Epithelial cell of esophagus (primary cell): ENCODE measurements around the gene CFD.

Source experiments
- DNase-seq: peaks from one replicate; pipeline ENCODE4 v3.0.0; 2010; ENCODE audit warnings: low read depth
- H3K4me3 ChIP-seq: 2 replicates; pipeline ENCODE4 v1.5.1; 2011; ENCODE audit warnings: mild to moderate bottlenecking, low read length, control low read depth
- TF ChIP-seq, protein P1 (sequence below): IDR thresholded peaks from 2 replicates; pipeline ENCODE4 v1.5.1; 2011; ENCODE audit warnings: low read depth, mild to moderate bottlenecking, low read length, control low read depth, inconsistent platforms; ENCODE audit not compliant: insufficient read depth; ENCODE audit errors: missing control alignments

Gene CFD

DNA sequence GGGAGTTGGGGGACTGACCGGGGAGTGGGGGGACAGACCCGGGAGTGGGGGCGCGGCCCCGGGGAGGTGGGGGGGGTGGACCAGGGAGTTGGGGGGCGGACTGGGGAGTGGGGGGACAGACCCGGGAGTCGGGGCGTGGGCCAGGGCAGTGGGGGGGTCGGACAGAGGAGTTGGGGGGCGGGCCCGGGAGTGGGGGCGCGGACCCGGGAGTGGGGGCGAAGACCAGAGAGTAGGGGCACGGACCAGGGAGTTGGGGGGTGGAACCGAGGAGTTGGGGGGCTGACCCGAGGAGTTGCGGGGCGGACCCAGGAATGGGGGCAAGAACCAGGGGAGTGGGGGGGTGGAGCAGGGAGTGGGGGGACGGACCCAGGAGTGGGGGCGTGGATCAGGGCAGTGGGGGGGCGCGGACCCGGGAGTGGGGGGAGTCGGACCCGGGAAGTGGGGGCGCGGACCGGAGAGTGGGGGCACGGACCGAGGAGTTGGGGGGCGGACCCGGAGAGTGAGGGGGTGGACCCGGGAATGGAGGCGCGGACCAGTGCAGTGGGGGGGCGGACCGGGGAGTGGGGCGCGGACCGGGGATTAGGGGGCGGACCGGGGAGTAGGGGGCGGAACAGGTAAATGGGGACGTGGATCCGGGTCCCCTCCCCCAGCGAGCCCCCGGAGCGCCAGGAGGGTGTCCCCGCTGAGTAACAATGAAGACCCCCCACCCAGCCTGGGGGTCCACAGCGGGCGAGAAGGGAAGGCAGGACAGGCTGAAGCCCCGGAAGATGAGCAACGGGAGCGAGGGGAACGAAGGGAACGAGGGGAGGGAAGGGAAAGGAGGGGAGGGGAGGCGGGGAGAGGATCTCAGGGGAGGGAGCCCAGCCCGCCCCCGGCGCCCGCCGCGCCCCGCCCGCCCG is 53.0 kb downstream of the CFD start:
- DNase-seq = peak; percentile 24
- TF ChIP-seq, protein P1, sequence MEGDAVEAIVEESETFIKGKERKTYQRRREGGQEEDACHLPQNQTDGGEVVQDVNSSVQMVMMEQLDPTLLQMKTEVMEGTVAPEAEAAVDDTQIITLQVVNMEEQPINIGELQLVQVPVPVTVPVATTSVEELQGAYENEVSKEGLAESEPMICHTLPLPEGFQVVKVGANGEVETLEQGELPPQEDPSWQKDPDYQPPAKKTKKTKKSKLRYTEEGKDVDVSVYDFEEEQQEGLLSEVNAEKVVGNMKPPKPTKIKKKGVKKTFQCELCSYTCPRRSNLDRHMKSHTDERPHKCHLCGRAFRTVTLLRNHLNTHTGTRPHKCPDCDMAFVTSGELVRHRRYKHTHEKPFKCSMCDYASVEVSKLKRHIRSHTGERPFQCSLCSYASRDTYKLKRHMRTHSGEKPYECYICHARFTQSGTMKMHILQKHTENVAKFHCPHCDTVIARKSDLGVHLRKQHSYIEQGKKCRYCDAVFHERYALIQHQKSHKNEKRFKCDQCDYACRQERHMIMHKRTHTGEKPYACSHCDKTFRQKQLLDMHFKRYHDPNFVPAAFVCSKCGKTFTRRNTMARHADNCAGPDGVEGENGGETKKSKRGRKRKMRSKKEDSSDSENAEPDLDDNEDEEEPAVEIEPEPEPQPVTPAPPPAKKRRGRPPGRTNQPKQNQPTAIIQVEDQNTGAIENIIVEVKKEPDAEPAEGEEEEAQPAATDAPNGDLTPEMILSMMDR = no peak
- peak overlapping the region; percentile 84 for H3K4me3 ChIP-seq
